Mesodermal cell (in vitro differentiated cells): ENCODE results near the gene TBC1D2B.

Experiments
- H3K27ac ChIP-seq: 2 replicates; pipeline ENCODE4 v1.7.0; 2013; ENCODE audit warnings: mild to moderate bottlenecking, low read depth, low read length, moderate library complexity; ENCODE audit not compliant: severe bottlenecking
- H3K36me3 ChIP-seq: 2 replicates; pipeline ENCODE4 v1.7.1; 2013; ENCODE audit warnings: mild to moderate bottlenecking, low read length, moderate library complexity; ENCODE audit not compliant: control insufficient read depth, insufficient read depth
- H3K4me1 ChIP-seq: one replicate; pipeline ENCODE4 v1.7.1; 2013; ENCODE audit warnings: mild to moderate bottlenecking, low read length; ENCODE audit not compliant: insufficient read depth, control insufficient read depth, poor library complexity, severe bottlenecking
- H3K4me3 ChIP-seq: 2 replicates; pipeline ENCODE4 v1.7.0; 2013; ENCODE audit warnings: low read length, control low read depth, mild to moderate bottlenecking; ENCODE audit not compliant: insufficient read depth, poor library complexity, severe bottlenecking; ENCODE audit errors: extremely low read depth
- H3K9me3 ChIP-seq: 2 replicates; pipeline ENCODE4 v1.7.1; 2013; ENCODE audit warnings: mild to moderate bottlenecking, low read length, moderate library complexity; ENCODE audit not compliant: control insufficient read depth
- WGBS, 2 experiments: methylation state at CpG; one replicate each; pipeline ENCODE4 v1.1.5; 2013; ENCODE audit warnings: missing lambda C conversion rate in 2 of 2; ENCODE audit not compliant: insufficient coverage in 2 of 2; 5-methylcytosine and 5-hydroxymethylcytosine counted together

Gene TBC1D2B

DNA sequence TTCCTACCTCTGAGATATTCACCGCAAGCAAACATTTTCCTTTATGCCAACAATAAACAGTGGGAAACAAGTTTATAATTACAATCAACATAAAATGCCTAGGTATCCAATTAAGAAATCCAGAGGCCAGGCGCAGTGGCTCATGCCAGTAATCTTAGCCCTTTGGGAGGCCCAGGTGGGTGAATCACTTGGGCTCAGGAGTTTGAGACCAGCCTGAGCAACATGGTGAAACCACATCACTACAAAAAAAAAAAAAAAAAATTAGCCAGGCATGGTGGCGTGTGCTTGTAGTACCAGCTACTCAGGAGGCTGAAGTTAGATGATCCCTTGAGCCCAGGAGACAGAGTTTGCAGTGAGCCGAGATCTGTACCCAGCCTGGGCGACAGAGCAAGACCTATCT lies 17.3 kb downstream of the TBC1D2B start:
- WGBS, 2 experiments = 94 to 97% methylated on average over 4 of the region's 5 CpGs
- Histone ChIP-seq H3K4me1 (peaks cover 18% of the 10 kb centered on the region), H3K27ac (no peak overlapping the region), H3K36me3 (no peaks in the 10 kb centered on the region), H3K4me3 (no peak overlapping the region), H3K9me3 (no peaks in the 10 kb centered on the region)

DNA sequence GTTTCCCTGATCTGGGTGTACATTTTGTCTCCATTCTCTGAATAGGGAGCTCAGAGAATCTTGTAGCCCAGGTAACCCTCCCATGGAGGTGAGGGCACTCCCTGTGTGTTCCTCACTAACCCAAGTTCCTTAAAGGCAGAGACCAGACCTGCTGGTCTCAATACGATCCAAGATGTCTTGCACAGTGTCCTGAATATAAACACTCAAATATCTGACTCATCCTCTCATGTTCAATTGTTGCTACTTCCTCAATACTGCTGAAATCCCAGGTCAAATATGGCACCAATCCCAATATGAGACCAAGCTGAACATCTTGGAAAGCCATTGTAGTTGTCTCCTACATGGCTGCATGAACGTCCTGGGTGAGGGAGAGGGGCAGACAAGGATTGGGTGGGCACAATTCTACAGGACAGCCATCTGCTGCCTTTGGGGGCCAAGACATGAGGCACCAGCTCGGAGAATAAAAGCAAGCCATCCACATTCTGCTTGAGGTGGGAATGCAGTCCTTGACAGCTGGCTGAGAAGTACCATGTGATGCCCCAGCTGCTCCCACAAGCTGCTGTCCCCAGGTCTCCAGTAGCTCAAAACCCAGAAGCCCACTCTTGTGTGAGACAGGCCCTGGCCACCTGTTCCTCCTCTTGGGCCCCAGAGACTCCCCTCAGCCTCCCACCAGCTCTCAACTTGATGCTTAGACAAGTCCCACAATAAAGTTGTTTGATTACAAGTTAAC lies 18.2 kb downstream of the TBC1D2B start:
- H3K4me3 ChIP-seq = no peak overlapping the region
- H3K4me1 ChIP-seq = peaks cover 14% of the 10 kb centered on the region
- no peak overlapping the region for H3K27ac ChIP-seq
- 86 to 90% methylated on average over 2 of the region's 3 CpGs for WGBS, 2 experiments
- no peaks in the 10 kb centered on the region for H3K36me3 ChIP-seq
- H3K9me3 ChIP-seq = no peaks in the 10 kb centered on the region

DNA sequence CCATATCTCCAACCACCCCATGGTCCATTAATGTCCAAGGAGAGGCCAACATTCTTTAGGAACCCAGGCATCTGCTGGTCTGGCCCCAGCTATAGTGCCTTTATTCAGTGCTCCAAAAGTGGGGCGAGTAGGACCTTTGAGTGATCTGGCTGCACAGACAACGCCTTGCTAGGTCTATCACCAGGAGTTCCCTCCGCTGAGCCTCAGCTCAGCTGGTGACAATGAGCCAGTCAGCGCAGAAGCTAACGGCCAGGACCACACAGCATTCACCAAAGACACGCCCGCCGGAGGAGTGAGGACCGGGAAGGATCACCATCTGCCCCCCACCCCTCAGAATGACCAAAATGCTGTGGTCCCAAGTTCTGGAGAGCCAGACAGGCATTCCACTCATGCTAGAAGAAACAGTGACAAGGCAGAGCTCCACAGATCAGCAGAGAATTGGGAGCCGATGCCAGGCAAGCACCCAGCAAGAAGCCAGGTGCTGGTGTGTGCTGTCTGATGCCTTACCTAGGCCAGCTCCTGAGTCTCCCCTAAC lies 19.0 kb downstream of the TBC1D2B start:
- Histone ChIP-seq H3K36me3 (peaks cover 5% of the 10 kb centered on the region), H3K9me3 (no peaks in the 10 kb centered on the region), H3K27ac (no peak overlapping the region), H3K4me3 (no peak overlapping the region), H3K4me1 (peaks cover 14% of the 10 kb centered on the region)
- 92 to 93% methylated on average over 10 of the region's 10 CpGs for WGBS, 2 experiments

DNA sequence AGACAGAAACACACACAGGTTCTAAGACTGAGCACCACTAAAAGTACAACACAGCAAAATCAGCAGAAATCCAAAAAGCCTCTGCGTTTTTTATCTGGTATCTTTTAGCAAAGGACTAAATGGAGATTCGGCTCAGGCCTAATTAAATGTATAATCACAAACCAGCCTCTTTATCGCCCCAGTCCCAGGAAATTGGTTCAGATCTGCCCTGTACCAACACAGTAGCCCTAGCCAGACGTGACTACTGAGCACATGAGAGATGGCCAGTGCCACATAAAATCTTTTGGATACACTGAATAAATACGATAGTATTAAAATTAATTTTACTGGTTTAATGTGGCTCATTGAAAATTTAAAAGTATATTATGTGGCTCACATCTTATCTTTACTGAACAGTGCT lies 19.7 kb downstream of the TBC1D2B start:
- WGBS, 2 experiments = 96 to 100% methylated on average over 1 to 3 of the region's 5 CpGs
- no peak overlapping the region for H3K27ac ChIP-seq
- peaks cover 14% of the 10 kb centered on the region for H3K4me1 ChIP-seq

DNA sequence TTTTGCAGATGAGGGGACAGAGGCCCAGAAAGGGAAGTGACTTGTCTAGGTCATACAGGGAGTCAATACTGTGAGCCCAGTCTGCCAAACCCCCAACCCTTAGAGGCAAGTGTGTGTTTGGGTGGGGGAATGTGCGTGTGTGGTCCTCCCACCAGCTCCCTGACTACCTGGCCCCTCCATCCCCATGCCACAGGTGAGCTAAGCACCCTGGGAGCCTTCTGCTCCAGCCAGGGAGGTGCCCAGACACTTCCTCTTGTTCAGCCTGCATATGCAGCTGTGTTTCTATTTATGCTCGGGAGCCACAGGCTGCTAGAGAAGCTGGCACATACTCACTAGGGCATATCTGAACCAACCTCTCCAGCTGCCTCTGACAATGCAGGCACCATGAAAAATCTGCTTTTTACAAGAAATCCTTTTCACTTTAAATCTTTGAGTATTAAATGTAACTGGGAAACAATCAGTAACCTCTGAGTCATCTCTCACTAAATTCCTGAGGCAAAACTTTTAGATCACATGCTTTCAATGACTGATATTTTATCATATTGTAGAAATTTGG lies 20.7 kb downstream of the TBC1D2B start:
- WGBS, 2 experiments = 47 to 64% methylated on average over 1 of the region's 2 CpGs
- no peak overlapping the region for H3K4me3 ChIP-seq
- H3K27ac ChIP-seq = peak overlapping the region; percentile 30
- peaks cover 13% of the 10 kb centered on the region for H3K4me1 ChIP-seq
- H3K9me3 ChIP-seq = no peaks in the 10 kb centered on the region
- peaks cover 10% of the 10 kb centered on the region for H3K36me3 ChIP-seq

More for the DNA sequence above, 19.7 kb downstream of the TBC1D2B start:
- Histone ChIP-seq H3K4me3 (no peak overlapping the region), H3K9me3 (no peaks in the 10 kb centered on the region), H3K36me3 (peaks cover 10% of the 10 kb centered on the region)

DNA sequence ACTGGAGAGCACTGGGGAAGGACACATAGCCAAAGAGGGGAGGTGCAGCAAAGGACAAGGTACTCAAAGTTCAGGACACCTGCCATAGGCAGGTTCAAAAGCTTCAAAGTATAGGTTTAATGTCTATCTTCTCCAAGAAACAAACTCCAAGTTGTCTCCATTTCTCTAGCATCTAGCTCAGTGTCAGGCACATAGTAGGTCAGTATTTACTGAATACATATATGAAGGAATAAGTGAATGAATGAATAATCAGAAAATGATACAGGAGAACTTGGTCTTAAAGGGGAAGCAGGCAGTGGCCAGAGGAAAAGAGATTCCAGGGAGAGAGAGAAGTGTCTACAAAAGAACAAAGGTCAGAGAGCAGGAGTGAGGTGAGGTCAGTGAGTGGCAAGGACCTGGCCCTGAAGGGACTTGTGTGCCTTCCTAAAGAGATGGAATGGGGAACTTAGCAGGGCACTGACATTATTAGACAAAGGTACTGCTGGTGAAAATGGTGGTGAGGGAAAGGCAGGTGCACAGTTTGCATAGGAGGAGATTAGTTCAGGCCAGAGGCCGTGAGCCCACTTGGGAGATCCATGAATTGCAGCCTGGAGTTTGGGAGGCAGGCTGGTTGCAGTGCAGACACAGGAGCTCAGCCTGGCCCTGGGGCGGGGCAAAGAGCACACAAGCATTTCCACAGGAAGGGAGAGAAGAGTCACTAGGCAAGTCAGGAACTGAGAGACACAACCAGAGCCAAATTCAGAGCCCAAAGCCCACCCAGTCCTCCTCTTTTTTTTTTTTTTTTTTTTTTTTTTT lies 21.4 kb downstream of the TBC1D2B start:
- no peaks in the 10 kb centered on the region for H3K9me3 ChIP-seq
- H3K4me3 ChIP-seq = no peak overlapping the region
- WGBS, 2 experiments = 13 to 63% methylated on average over 1 to 2 of the region's 2 CpGs
- peaks cover 15% of the 10 kb centered on the region for H3K4me1 ChIP-seq
- H3K27ac ChIP-seq = peak overlapping the region; percentile 30
- peaks cover 10% of the 10 kb centered on the region for H3K36me3 ChIP-seq

DNA sequence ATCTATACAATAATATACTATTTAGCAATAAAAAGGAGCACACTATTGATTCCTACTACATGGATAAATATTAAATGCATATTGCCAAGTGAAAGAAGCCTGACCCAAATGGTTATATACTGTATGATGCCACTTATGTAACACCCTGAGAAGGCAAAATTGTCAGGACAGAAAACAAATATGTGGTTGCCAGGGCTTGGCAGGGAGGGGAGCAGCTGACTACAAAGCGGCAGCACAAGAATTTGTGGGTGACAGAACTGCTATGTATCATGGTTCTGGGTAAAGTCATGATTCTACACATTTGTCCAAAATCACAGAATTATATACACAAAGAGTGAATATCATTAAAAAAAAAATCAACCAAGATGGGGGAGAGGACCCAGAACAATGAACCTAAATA lies 22.5 kb downstream of the TBC1D2B start:
- WGBS, 2 experiments = 100% methylated on average over 1 of the region's 1 CpG
- no peaks in the 10 kb centered on the region for H3K9me3 ChIP-seq
- H3K4me3 ChIP-seq = no peak overlapping the region
- H3K4me1 ChIP-seq = peaks cover 15% of the 10 kb centered on the region
- H3K27ac ChIP-seq = no peak overlapping the region
- peaks cover 10% of the 10 kb centered on the region for H3K36me3 ChIP-seq

DNA sequence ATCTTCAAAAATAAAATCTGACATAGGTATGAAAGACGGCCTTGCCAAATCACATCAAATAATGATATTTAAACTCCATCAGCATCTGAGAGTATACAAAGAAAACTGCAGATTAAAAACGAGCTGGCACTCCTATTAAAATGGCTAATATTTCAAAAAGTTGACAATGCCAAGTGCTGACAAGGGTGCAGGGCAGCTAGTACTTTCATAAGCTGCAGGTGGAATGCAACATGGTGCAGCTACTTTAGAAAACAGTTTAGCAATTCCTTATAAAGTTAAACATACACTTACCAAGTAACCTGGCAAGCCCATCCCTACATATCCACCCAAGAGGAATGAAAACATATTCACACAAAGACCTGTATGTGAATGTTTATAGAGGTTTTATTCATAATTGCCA lies 23.0 kb downstream of the TBC1D2B start:
- Histone ChIP-seq H3K36me3 (peaks cover 10% of the 10 kb centered on the region), H3K27ac (no peak overlapping the region), H3K4me1 (peaks cover 15% of the 10 kb centered on the region), H3K4me3 (no peak overlapping the region), H3K9me3 (no peaks in the 10 kb centered on the region)
- 79% methylated on average over 2 of the region's 2 CpGs; no CpG with 5 or more reads in 1 of the 2 experiments for WGBS, 2 experiments

DNA sequence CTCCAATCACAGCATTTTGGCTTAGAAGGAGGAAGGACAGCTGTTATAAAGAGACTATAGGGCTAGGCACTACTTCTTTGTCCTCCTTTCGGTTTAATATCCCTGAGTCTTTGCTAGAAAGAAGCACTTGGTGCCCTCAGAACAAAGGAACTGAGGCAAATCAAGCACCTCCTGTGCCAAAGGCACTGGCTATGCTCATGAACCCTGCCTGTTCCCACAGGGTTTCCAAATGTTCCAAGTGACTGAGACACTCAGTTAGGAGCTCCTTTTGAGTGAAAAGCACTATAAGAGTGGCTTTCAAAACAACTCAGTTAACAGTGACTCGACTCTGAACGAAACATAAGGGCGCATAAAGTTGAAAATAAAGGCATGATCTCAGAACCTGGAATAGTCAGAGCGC lies 25.0 kb downstream of the TBC1D2B start:
- no peak overlapping the region for H3K4me3 ChIP-seq
- H3K4me1 ChIP-seq = peaks cover 20% of the 10 kb centered on the region
- H3K27ac ChIP-seq = no peak overlapping the region
- WGBS, 2 experiments = 88 to 92% methylated on average over 1 to 4 of the region's 5 CpGs
- H3K9me3 ChIP-seq = no peaks in the 10 kb centered on the region
- H3K36me3 ChIP-seq = peaks cover 10% of the 10 kb centered on the region

DNA sequence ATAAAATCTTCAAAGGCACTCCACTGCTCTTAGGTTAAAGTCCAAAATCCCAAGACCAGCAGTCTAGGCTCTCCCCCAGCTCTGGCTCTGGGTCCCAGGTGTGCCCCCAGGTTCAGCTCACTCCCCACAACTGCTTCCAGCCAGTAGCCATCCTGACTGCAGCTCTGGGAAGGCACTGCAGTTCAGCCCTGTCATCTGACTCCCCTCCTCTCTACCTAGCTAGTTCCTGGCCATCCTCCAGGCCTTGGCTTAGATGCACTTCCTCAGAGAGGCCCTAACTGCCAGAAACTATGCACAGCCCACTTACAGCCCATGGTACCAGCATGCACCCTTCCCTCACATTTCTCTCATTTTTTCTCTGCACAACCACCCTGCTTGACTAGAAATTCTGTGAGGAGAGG lies 25.5 kb downstream of the TBC1D2B start:
- peaks cover 10% of the 10 kb centered on the region for H3K36me3 ChIP-seq
- no peak overlapping the region for H3K4me3 ChIP-seq
- H3K9me3 ChIP-seq = no peaks in the 10 kb centered on the region
- H3K4me1 ChIP-seq = peaks cover 20% of the 10 kb centered on the region
- no peak overlapping the region for H3K27ac ChIP-seq
